Measurements from ENCODE around the gene ZNF621. TPM values are rescaled to one million over a fixed set of nuclear protein-coding genes. Genes with fewer than 3 reads are reported as not detected.

Gene ZNF621
- total and polyA plus RNA-seq, 2 of the 8 experiments (the other 6 are each of a cell fraction or from before 2014, with no cell fraction given): 10.9 to 15.4 TPM

- TF ChIP-seq JUN (IDR thresholded peaks at IDR 0.05; ENCODE audit: low read depth, low read length) (no peak), SP4 (IDR thresholded peaks at IDR 0.05; ENCODE audit: low read length) (no peak), KDM1A (IDR thresholded peaks at IDR 0.05; ENCODE audit: borderline replicate concordance, low read length) (no peak), TBP (IDR thresholded peaks at IDR 0.05; ENCODE audit: low read depth, low read length) (no peak), SRF (IDR thresholded peaks at IDR 0.05; ENCODE audit: low read depth, low read length) (no peak)
Measured at GRCh38 chr3:40518067-40518466, 6.7 kb upstream of the ZNF621 start (continued).

All from H1 (cell line).